GM18505 (cell line): ENCODE data around the gene ITGA1.

Experiments used
- ATAC-seq: cut with Tn5 transposase; IDR thresholded peaks from one replicate; pipeline ENCODE4 v1.9.1; 2021; ENCODE audit not compliant: unreplicated experiment
- POLR2A ChIP-seq: IDR thresholded peaks from 4 replicates; pipeline ENCODE4 v1.6.1; 2011; ENCODE audit warnings: borderline replicate concordance; ENCODE audit not compliant: insufficient read depth, insufficient read length; ENCODE audit errors: extremely low read depth

Gene ITGA1

DNA sequence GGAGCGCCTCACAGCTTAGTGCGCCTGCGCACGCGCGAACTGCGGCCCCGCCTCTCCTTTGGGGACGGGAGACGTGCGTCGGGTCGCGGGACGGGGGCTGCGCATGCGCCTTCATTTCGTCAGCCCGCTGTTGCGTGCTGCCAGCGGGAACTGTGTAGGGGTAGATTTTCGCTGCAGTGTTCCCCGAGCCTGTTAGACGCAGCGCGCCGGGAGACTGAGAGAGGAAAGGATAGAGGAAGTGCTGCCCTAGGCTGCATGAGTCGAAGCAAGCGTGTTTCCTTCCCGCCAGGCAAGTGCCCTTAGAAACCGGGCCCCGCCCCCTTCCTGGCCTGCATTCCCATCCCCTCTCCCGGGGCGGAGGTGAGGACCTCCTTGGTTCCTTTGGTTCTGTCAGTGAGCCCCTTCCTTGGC lies 12.3 kb downstream of the ITGA1 start:
- TF ChIP-seq POLR2A: peak; percentile 80

DNA sequence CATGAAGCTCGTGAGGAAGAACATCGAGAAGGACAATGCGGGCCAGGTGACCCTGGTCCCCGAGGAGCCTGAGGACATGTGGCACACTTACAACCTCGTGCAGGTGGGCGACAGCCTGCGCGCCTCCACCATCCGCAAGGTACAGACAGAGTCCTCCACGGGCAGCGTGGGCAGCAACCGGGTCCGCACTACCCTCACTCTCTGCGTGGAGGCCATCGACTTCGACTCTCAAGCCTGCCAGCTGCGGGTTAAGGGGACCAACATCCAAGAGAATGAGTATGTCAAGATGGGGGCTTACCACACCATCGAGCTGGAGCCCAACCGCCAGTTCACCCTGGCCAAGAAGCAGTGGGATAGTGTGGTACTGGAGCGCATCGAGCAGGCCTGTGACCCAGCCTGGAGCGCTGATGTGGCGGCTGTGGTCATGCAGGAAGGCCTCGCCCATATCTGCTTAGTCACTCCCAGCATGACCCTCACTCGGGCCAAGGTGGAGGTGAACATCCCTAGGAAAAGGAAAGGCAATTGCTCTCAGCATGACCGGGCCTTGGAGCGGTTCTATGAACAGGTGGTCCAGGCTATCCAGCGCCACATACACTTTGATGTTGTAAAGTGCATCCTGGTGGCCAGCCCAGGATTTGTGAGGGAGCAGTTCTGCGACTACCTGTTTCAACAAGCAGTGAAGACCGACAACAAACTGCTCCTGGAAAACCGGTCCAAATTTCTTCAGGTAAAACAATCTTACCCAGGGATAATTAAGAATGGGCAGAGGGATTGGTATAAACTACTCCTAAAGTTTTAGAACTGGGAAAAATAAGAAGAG lies 12.9 kb downstream of the ITGA1 start:
- ATAC-seq: peak; percentile 40
- no peak for TF ChIP-seq POLR2A

More for the DNA sequence above, 12.3 kb downstream of the ITGA1 start:
- peak; percentile 86 for ATAC-seq

DNA sequence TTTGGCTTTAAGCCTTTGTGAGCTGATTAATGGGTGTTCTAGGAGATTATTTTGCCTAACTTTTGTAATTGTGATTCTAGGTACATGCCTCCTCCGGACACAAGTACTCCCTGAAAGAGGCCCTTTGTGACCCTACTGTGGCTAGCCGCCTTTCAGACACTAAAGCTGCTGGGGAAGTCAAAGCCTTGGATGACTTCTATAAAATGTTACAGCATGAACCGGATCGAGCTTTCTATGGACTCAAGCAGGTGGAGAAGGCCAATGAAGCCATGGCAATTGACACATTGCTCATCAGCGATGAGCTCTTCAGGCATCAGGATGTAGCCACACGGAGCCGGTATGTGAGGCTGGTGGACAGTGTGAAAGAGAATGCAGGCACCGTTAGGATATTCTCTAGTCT lies 13.6 kb downstream of the ITGA1 start:
- no peak for TF ChIP-seq POLR2A
- no peak for ATAC-seq

DNA sequence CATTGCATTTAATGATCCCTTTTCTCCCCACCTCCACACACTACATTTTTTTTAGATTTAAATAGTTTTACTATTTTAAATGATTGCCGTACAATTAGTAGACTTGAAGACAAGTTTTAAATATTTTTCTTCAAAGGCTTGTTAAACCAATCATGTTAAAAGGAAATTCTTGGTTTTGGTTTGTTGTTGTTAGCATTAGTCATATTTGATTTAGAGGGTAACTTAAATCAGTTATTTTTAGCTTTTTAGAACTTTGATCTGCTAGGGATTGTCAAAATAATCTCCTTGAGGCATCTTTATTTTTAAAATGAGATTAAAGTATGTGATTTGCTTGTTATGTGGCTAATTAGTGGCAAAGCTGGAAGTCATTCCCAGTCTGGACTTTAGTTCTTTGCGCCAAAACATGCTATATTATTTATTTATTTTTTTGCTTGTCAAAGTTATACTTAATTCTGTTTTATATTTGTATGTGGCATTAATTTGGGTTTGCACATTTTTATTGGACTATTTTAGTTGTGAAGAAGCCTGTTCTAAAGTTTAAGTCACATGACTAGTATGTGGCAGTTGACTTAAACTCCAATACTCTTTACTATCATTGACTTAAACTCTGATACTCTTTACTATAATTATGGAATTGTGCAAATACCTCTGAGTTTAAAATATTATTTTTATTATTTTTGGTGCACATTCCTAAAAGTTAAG lies 14.7 kb downstream of the ITGA1 start:
- TF ChIP-seq POLR2A: no peak
- no peak for ATAC-seq

DNA sequence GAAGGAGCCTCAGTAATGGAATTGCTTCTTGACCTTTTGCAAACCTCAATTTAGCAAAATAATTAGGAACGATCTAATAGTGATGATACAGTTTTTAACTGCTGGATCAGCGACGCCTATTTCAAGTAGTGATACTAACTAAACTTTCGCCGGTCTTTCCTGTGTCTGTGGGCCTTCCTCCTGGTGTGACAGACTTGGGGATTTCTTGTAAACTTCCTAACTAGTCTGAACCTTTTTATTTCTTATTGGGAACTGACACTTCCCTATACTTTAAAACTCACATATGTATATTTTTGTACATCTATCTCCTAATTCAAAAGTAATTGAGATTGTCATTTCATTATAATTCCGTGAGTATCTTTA lies 15.2 kb downstream of the ITGA1 start:
- no peak for TF ChIP-seq POLR2A
- ATAC-seq: no peak

DNA sequence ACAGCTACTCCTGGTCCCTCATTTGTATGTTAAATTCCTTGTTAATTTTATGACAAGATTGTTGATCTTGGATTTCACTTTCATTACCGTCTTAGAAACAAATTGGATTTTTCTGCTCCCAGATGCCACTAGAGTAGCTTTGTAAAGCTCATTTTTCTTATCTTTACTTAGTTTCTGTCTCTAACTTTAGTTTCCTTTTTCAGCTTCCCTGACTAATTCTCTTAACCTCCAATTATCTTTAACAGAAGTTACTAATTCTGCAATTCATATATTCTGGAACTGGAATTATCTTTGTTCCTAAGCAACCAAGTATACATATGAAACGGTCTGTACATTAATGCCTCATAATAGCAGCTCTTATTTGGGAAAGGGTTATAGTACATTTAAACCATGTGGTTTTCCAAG lies 16.7 kb downstream of the ITGA1 start:
- no peak for ATAC-seq
- no peak for TF ChIP-seq POLR2A

DNA sequence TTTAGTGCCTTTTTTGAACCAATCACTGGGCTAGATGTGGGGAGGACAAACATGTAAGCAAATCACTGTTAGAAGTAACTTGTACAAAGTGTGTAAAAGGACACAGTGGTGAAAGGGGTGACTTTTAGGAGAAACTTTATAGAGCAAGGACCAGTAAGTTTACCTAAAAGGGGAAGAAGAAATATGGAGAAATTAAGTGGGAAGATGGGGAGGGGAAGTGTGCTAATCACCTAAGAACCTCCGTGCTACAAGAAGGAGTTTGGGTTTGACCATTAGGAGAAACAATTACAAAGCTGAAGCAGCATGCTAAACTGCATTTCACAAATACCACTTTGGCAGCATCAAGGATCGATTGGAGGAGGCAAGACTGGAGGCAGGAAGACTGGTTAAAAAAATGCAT lies 17.3 kb downstream of the ITGA1 start:
- no peak for TF ChIP-seq POLR2A
- ATAC-seq: no peak

DNA sequence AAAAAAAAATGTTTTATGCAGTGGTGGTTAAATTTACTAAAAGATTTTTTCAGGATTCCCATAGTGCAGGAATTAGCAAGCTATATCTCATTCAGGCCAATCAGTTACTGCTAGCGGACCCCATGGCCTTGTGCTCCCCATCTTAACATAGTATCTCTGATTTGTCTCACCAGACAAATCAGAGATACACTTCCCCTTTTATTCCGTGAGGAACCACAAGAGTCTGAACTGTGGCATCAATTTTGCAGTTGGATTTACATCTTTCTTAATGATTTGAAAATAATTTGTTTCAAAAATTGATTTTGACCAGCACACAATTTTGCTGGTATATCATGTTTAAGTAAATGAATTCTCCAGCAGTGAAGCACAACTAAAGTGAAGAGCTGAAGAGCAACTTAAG lies 17.9 kb downstream of the ITGA1 start:
- no peak for ATAC-seq
- TF ChIP-seq POLR2A: no peak

DNA sequence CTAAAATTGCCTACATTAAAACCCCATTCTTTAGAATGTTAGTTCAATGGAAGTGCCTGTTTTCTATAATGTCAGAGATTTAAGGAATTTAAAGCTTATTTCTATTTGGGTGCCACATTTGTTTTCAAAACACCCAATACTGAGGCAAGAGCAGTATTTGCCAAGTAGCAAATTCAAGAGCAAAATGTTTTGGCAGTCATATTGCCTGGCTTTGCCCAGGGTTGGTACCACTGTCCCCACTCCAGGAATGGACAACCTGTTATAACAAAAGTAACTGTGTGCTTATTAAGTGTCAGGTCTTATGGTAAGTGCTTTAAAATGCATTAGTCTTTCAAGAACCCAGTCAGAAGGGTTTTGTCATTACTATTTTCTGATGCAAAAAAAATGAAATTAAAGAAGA lies 19.3 kb downstream of the ITGA1 start:
- no peak for TF ChIP-seq POLR2A

DNA sequence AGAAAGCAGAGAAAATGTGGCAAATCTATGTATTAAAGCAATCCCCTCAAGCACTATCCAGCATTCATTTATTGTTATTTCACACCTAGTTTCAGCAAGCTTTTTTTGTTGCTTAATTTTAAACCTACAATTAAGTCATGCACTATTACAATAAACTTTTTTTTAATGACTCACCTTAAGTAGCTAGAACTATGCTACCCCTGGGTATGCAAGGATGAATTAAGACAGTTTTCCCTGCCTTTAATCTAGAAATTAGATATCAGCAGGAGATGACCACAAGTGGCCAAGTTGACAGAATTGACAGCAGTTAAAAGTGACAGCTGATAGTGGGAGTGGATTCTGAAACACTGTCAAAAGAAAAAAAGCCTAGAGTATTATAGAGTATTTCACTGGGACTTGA lies 20.0 kb downstream of the ITGA1 start:
- TF ChIP-seq POLR2A: no peak
- ATAC-seq: no peak

More for the DNA sequence above, 19.3 kb downstream of the ITGA1 start:
- no peak for ATAC-seq

DNA sequence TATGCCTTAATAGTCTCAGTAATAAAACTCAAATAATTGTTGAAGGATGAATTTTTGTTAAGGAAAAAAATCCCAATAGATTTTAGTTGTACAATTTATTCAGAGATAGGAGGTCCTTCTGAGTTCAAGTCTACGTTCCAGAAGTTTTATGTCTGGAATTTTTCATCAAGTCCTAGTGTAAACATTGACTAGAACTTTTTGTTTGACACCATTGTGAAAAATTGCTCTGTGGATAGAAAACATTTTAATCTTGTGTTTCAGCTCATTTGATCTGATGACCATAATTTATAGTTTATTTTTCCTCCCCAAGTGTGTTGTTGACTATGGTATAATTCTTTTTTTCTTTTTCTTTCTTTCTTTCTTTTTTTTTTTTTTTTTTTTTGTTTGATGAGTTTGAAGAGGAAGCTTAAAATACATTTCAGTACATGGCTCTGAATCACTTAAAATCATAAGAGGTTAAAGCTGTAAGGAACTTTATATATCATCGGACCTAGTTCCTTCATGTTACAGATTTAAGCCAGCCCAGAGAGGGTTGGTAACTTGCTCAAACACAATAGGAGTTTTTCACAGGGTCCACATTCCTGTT lies 20.7 kb downstream of the ITGA1 start:
- TF ChIP-seq POLR2A: no peak
- no peak for ATAC-seq

DNA sequence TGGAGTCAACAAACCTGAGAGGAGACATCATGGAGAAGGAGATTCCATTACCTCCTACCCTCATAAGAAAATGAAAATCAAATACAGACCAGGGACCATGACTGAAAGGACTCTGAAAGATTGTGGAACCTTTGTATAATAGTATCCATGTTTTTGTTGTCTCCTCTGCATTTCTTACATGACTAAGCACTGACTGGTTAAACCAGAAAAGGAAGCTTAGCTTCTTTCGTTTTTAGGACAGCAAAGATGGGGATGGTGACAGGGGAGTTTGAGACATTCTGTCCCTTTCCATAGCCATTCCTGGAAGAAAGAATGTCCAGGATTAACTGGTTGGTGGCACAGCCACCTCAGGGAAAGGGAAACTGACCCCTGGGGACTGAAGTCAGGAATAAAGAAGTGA lies 22.2 kb downstream of the ITGA1 start:
- no peak for ATAC-seq
- TF ChIP-seq POLR2A: no peak

DNA sequence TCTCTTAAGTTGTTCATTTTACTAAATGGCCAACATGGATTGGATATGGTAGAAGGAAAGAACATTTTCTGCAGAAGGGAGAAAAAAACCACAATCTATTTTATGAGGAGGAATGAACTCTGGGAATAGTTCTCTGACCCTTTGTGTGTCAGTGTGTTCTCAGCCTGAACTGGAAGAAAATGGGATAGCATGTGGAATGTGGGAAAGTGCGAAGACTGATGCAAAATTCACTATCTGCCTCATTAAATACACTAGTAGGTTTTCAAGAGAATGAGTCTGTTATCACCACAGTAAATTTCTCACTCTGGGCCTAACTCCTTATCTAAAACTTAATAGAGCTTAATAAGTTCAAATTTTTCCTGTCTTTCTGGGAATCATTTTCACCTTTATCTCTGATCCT lies 22.7 kb downstream of the ITGA1 start:
- no peak for TF ChIP-seq POLR2A

More for the DNA sequence above, 22.7 kb downstream of the ITGA1 start:
- no peak for ATAC-seq
